Rectal smooth muscle tissue (tissue), 1 donor: Measurements from ENCODE around the gene TAC4.
"Not testable (repeated sequence)": the region's sequence is repeated elsewhere in the genome, so short reads cannot be mapped to it uniquely, and the experiment has no call there.

Experiments
- H3K27ac ChIP-seq: one replicate; pipeline ENCODE4 v1.7.0; 2013; ENCODE audit warnings: low read depth, low read length, inconsistent platforms
- H3K27me3 ChIP-seq: one replicate; pipeline ENCODE4 v1.7.0; 2013; ENCODE audit warnings: low read length; ENCODE audit not compliant: control insufficient read depth, insufficient read depth
- H3K36me3 ChIP-seq: one replicate; pipeline ENCODE4 v1.7.0; 2013; ENCODE audit warnings: low read length; ENCODE audit not compliant: control insufficient read depth, insufficient read depth
- H3K4me1 ChIP-seq: one replicate; pipeline ENCODE4 v1.7.0; 2013; ENCODE audit warnings: low read length; ENCODE audit not compliant: control insufficient read depth, insufficient read depth
- H3K4me3 ChIP-seq: one replicate; pipeline ENCODE4 v1.7.0; 2013; ENCODE audit warnings: low read length
- H3K9ac ChIP-seq: one replicate; pipeline ENCODE4 v1.7.0; 2013; ENCODE audit warnings: low read length

TAC4 gene

GRCh38 chr17:49832840-49833599, 14.8 kb downstream of the TAC4 start:
- H3K4me1 ChIP-seq = no peaks in the 10 kb centered on the region
- no peaks in the 10 kb centered on the region for H3K27me3 ChIP-seq
- no peak overlapping the region for H3K4me3 ChIP-seq
- H3K27ac ChIP-seq = no peak overlapping the region
- H3K36me3 ChIP-seq = peaks cover 19% of the 10 kb centered on the region
- no peak overlapping the region for H3K9ac ChIP-seq

- H3K36me3 ChIP-seq = peaks cover 22% of the 10 kb centered on the region
- H3K4me3 ChIP-seq = no peak overlapping the region
- H3K9ac ChIP-seq = no peak overlapping the region
- no peaks in the 10 kb centered on the region for H3K4me1 ChIP-seq
- no peaks in the 10 kb centered on the region for H3K27me3 ChIP-seq
- no peak overlapping the region for H3K27ac ChIP-seq
These were observed 17.3 kb downstream of the TAC4 start for GRCh38 chr17:49830605-49831004.

- Histone ChIP-seq H3K27ac (no peak overlapping the region), H3K27me3 (no peaks in the 10 kb centered on the region), H3K4me3 (no peak overlapping the region), H3K4me1 (no peaks in the 10 kb centered on the region), H3K9ac (no peak overlapping the region), H3K36me3 (peaks cover 18% of the 10 kb centered on the region)
These were observed 18.8 kb downstream of the TAC4 start for GRCh38 chr17:49829026-49829425.

- H3K27ac ChIP-seq, H3K27me3 ChIP-seq, H3K4me1 ChIP-seq, H3K9ac ChIP-seq, H3K4me3 ChIP-seq: not testable (repeated sequence)
- H3K36me3 ChIP-seq = peaks cover 19% of the 10 kb centered on the region
These were observed 19.5 kb downstream of the TAC4 start for GRCh38 chr17:49828325-49828724.

- no peaks in the 10 kb centered on the region for H3K27me3 ChIP-seq
- H3K4me1 ChIP-seq = no peaks in the 10 kb centered on the region
- H3K36me3 ChIP-seq = peaks cover 14% of the 10 kb centered on the region
- no peak overlapping the region for H3K27ac ChIP-seq
- H3K4me3 ChIP-seq = no peak overlapping the region
- no peak overlapping the region for H3K9ac ChIP-seq
These were observed 22.2 kb downstream of the TAC4 start for GRCh38 chr17:49825645-49826044.

- Histone ChIP-seq H3K4me1 (no peaks in the 10 kb centered on the region), H3K27ac (no peak overlapping the region), H3K4me3 (no peak overlapping the region), H3K36me3 (peaks cover 15% of the 10 kb centered on the region), H3K27me3 (no peaks in the 10 kb centered on the region), H3K9ac (no peak overlapping the region)
These were observed 24.3 kb downstream of the TAC4 start for GRCh38 chr17:49823614-49824013.

GRCh38 chr17:49822829-49823228, 25.0 kb downstream of the TAC4 start:
- no peak overlapping the region for H3K4me3 ChIP-seq
- no peak overlapping the region for H3K9ac ChIP-seq
- no peaks in the 10 kb centered on the region for H3K27me3 ChIP-seq
- no peak overlapping the region for H3K27ac ChIP-seq
- H3K4me1 ChIP-seq = no peaks in the 10 kb centered on the region
- H3K36me3 ChIP-seq = peaks cover 19% of the 10 kb centered on the region

- H3K27me3 ChIP-seq = no peaks in the 10 kb centered on the region
- peaks cover 20% of the 10 kb centered on the region for H3K36me3 ChIP-seq
- no peak overlapping the region for H3K9ac ChIP-seq
- no peaks in the 10 kb centered on the region for H3K4me1 ChIP-seq
- no peak overlapping the region for H3K27ac ChIP-seq
- no peak overlapping the region for H3K4me3 ChIP-seq
These were observed 26.0 kb downstream of the TAC4 start for GRCh38 chr17:49821916-49822315.

GRCh38 chr17:49821466-49821865, 26.4 kb downstream of the TAC4 start:
- no peak overlapping the region for H3K4me3 ChIP-seq
- peaks cover 20% of the 10 kb centered on the region for H3K36me3 ChIP-seq
- H3K4me1 ChIP-seq = no peaks in the 10 kb centered on the region
- no peaks in the 10 kb centered on the region for H3K27me3 ChIP-seq
- H3K27ac ChIP-seq = no peak overlapping the region
- no peak overlapping the region for H3K9ac ChIP-seq

GRCh38 chr17:49820773-49821172, 27.1 kb downstream of the TAC4 start:
- Histone ChIP-seq H3K36me3 (peaks cover 21% of the 10 kb centered on the region), H3K9ac (no peak overlapping the region), H3K27ac (no peak overlapping the region)

GRCh38 chr17:49819651-49820050, 28.2 kb downstream of the TAC4 start:
- no peaks in the 10 kb centered on the region for H3K4me1 ChIP-seq
- peaks cover 20% of the 10 kb centered on the region for H3K36me3 ChIP-seq

More at GRCh38 chr17:49820773-49821172, 27.1 kb downstream of the TAC4 start:
- H3K27me3 ChIP-seq = no peaks in the 10 kb centered on the region
- H3K4me1 ChIP-seq = no peaks in the 10 kb centered on the region
- H3K4me3 ChIP-seq = no peak overlapping the region

GRCh38 chr17:49819138-49819537, 28.7 kb downstream of the TAC4 start:
- Histone ChIP-seq H3K27me3 (no peaks in the 10 kb centered on the region), H3K9ac (no peak overlapping the region), H3K36me3 (peaks cover 21% of the 10 kb centered on the region), H3K4me3 (no peak overlapping the region), H3K4me1 (no peaks in the 10 kb centered on the region), H3K27ac (no peak overlapping the region)

More at GRCh38 chr17:49819651-49820050, 28.2 kb downstream of the TAC4 start:
- Histone ChIP-seq H3K9ac (no peak overlapping the region), H3K27ac (no peak overlapping the region), H3K27me3 (no peaks in the 10 kb centered on the region), H3K4me3 (no peak overlapping the region)

GRCh38 chr17:49817993-49818392, 29.9 kb downstream of the TAC4 start:
- H3K27me3 ChIP-seq = no peaks in the 10 kb centered on the region
- no peak overlapping the region for H3K4me3 ChIP-seq
- H3K27ac ChIP-seq = no peak overlapping the region
- H3K9ac ChIP-seq = no peak overlapping the region
- H3K4me1 ChIP-seq = no peaks in the 10 kb centered on the region
- peaks cover 20% of the 10 kb centered on the region for H3K36me3 ChIP-seq
